Duodenal mucosa (tissue), 2 donors: ENCODE data around the gene PSMC1.
A peak's percentile ranks its signal among the peaks of the same experiment; 100 is the strongest.

Experiments
- H3K27ac ChIP-seq: one replicate; pipeline ENCODE4 v1.7.0; 2013; ENCODE audit warnings: low read depth, low read length
- H3K27me3 ChIP-seq, 2 donors: one replicate each; pipeline ENCODE4 v1.7.0; 2013; ENCODE audit warnings: low read length in 2 of 2, control low read depth in 1 of 2; ENCODE audit not compliant: insufficient read depth in 2 of 2, control insufficient read depth in 1 of 2
- H3K36me3 ChIP-seq, 2 donors: one replicate each; pipeline ENCODE4 v1.7.0; 2013; ENCODE audit warnings: low read length in 2 of 2, control low read depth in 1 of 2; ENCODE audit not compliant: insufficient read depth in 2 of 2, control insufficient read depth in 1 of 2
- H3K4me1 ChIP-seq, 2 donors: one replicate each; pipeline ENCODE4 v1.7.0; 2013; ENCODE audit warnings: low read length in 2 of 2, control low read depth in 1 of 2; ENCODE audit not compliant: insufficient read depth in 2 of 2, control insufficient read depth in 1 of 2
- H3K4me3 ChIP-seq, 2 donors: one replicate each; pipeline ENCODE4 v1.7.0; 2013; ENCODE audit warnings: low read length in 2 of 2, low read depth in 1 of 2
- H3K9ac ChIP-seq, 2 donors: one replicate each; pipeline ENCODE4 v1.7.0; 2013; ENCODE audit warnings: low read length in 2 of 2, low read depth in 1 of 2
- H3K9me3 ChIP-seq, 2 donors: one replicate each; pipeline ENCODE4 v1.7.0; 2013; ENCODE audit warnings: low read length in 2 of 2, control low read depth in 1 of 2; ENCODE audit not compliant: control insufficient read depth in 1 of 2

The PSMC1 gene

GRCh38 chr14:90290337-90291011, 34.1 kb downstream of the PSMC1 start:
- Histone ChIP-seq H3K9me3 (no peaks in the 10 kb centered on the region), H3K27me3 (no peaks in the 10 kb centered on the region), H3K27ac (no peak overlapping the region), H3K4me1 (no peaks in the 10 kb centered on the region), H3K4me3 (no peak overlapping the region), H3K36me3 (peaks cover 17 to 70% of the 10 kb centered on the region in 2 donors), H3K9ac (no peak overlapping the region)

- Histone ChIP-seq H3K9me3 (no peaks in the 10 kb centered on the region), H3K27me3 (no peaks in the 10 kb centered on the region), H3K4me1 (no peaks in the 10 kb centered on the region), H3K9ac (no peak overlapping the region), H3K27ac (no peak overlapping the region), H3K4me3 (no peak overlapping the region), H3K36me3 (peaks cover 20 to 65% of the 10 kb centered on the region in 2 donors)
Measured at GRCh38 chr14:90291699-90292098, 35.3 kb downstream of the PSMC1 start.

GRCh38 chr14:90293766-90294730, 37.7 kb downstream of the PSMC1 start:
- H3K4me1 ChIP-seq: no peaks in the 10 kb centered on the region
- H3K36me3 ChIP-seq: peaks cover 21 to 56% of the 10 kb centered on the region in 2 donors
- no peaks in the 10 kb centered on the region for H3K27me3 ChIP-seq
- H3K4me3 ChIP-seq: no peak overlapping the region
- no peak overlapping the region for H3K27ac ChIP-seq
- H3K9me3 ChIP-seq: no peaks in the 10 kb centered on the region
- H3K9ac ChIP-seq: no peak overlapping the region

- H3K36me3 ChIP-seq: peaks cover 21 to 53% of the 10 kb centered on the region in 2 donors
Measured at GRCh38 chr14:90294872-90295271, 38.5 kb downstream of the PSMC1 start.

GRCh38 chr14:90295870-90296516, 39.6 kb downstream of the PSMC1 start:
- Histone ChIP-seq H3K9me3 (no peaks in the 10 kb centered on the region), H3K9ac (no peak overlapping the region), H3K4me3 (no peak overlapping the region), H3K27me3 (no peaks in the 10 kb centered on the region), H3K27ac (no peak overlapping the region), H3K36me3 (peaks cover 18 to 43% of the 10 kb centered on the region in 2 donors), H3K4me1 (no peaks in the 10 kb centered on the region)

More at GRCh38 chr14:90294872-90295271, 38.5 kb downstream of the PSMC1 start:
- no peak overlapping the region for H3K4me3 ChIP-seq
- no peaks in the 10 kb centered on the region for H3K4me1 ChIP-seq
- no peaks in the 10 kb centered on the region for H3K9me3 ChIP-seq
- no peaks in the 10 kb centered on the region for H3K27me3 ChIP-seq
- no peak overlapping the region for H3K9ac ChIP-seq
- no peak overlapping the region for H3K27ac ChIP-seq

GRCh38 chr14:90296641-90297040, 40.3 kb downstream of the PSMC1 start:
- Histone ChIP-seq H3K4me3 (no peak overlapping the region), H3K9ac (no peak overlapping the region), H3K9me3 (no peaks in the 10 kb centered on the region), H3K36me3 (peaks cover 21 to 36% of the 10 kb centered on the region in 2 donors), H3K4me1 (peaks cover 0 to under 1% of the 10 kb centered on the region in 2 donors), H3K27me3 (no peaks in the 10 kb centered on the region), H3K27ac (no peak overlapping the region)

GRCh38 chr14:90297876-90298629, 41.7 kb downstream of the PSMC1 start:
- Histone ChIP-seq H3K4me1 (peaks cover 6 to 15% of the 10 kb centered on the region in 2 donors), H3K36me3 (peaks cover 19 to 24% of the 10 kb centered on the region in 2 donors), H3K9ac (no peak overlapping the region), H3K27ac (no peak overlapping the region), H3K27me3 (no peaks in the 10 kb centered on the region), H3K9me3 (no peaks in the 10 kb centered on the region), H3K4me3 (no peak overlapping the region)

GRCh38 chr14:90299408-90299807, 43.1 kb downstream of the PSMC1 start:
- Histone ChIP-seq H3K36me3 (peaks cover 28% of the 10 kb centered on the region in 2 donors), H3K9ac (no peak overlapping the region), H3K4me3 (no peak overlapping the region), H3K4me1 (peaks cover 17 to 27% of the 10 kb centered on the region in 2 donors), H3K9me3 (no peaks in the 10 kb centered on the region), H3K27me3 (no peaks in the 10 kb centered on the region), H3K27ac (no peak overlapping the region)

- peaks cover 28 to 32% of the 10 kb centered on the region in 2 donors for H3K36me3 ChIP-seq
- no peaks in the 10 kb centered on the region for H3K27me3 ChIP-seq
- no peak overlapping the region for H3K4me3 ChIP-seq
- H3K27ac ChIP-seq: no peak overlapping the region
- H3K9me3 ChIP-seq: no peaks in the 10 kb centered on the region
- H3K9ac ChIP-seq: peak overlapping the region in 1 of 2 donors; percentile 3
- peaks cover 17 to 27% of the 10 kb centered on the region in 2 donors for H3K4me1 ChIP-seq
Measured at GRCh38 chr14:90300611-90301047, 44.3 kb downstream of the PSMC1 start.
